ENCODE measurements around the gene KRTAP10-2. TPM values are rescaled to one million over a fixed set of nuclear protein-coding genes. Genes with fewer than 3 reads are reported as not detected.

Gene KRTAP10-2
- total and polyA plus RNA-seq, 2 experiments from 2014 or later = 0.24 TPM; not detected in 1

DNA sequence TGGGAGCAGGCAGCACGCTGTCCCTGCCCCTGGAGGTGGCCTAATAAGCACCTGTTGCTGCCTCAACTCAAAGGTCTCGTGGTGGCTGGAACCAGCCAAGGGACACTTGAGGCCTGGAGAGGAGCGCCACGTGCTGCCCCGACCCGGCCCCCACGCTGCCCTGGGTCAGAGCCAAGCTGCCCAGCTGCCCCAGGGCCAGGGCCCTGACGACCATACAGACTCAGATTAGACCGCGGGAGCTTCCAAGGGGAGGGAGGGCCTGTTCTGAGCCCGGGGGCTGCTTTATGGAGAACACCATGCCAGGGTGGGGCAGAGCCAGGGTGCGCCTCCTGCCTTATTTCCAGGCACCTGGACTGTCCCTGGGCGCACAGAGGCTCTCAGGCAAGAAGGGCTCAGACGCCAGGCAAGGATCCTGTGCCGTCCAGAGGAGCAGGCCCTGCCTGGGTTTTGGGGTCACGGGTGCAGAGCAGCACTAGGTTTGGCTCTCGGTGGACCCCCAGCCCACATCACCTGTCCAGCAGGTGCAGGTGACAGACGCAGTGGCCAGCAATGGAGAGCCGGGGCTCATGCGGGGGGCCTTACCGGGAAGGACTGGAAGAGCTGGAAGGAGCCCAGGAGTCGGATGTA, 29.9 kb downstream of the KRTAP10-2 start (continued):
- no peak for TF ChIP-seq REST (IDR thresholded peaks at IDR 0.05; ENCODE audit: unreplicated experiment)
- no peak for TF ChIP-seq ZNF331 (CRISPR knock-in tag; IDR thresholded peaks at IDR 0.05; ENCODE audit: low read depth)
- no peak for TF ChIP-seq EZH2 (IDR thresholded peaks at IDR 0.05; ENCODE audit: low read depth, unreplicated experiment)

DNA sequence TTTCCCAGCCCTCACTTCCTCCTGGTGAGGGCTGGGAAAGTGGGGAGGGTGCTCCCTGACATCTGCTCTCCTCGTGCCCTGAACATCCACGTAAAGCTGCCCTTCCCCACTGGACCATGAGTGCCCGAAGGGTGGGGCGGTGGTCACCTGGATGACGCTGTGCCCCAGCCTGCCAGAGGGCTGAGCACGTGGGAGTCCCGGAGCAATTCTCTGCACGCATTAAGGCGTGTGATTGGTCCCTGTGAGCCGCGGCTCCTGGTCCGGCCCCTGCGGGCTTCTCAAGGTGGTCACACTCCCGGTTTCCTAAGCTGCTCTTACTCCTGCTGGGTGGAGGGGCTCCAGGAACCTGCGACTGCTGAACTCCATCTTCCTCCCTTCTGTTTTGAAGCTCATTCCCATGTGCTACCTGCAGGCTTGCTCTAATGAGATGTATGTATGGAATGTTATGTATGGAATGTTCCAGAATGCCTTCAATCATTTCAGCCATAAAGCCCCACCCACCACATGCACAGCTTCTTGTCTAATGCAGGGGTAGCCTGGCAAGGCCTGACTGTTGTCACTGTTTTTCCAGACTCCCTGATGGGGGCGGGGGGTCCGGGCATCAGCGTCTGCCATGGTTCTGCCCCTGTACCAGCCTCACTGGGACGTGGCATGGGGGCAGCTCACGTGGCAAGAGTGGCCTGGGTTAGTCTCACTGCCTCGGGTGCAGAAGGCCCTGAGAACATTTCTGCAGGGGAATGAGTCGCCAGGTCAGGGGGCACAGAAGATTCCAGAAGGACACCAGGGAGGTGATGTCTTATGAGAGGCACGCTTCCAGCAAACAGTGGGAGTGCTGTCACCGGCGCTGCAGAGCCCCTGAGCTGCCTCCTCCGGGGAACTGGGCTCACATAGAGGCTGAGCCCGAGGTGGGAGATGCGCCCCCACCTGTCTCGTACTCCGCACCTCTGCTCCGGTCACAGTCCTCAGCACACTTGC, 30.7 kb downstream of the KRTAP10-2 start:
- Mint-ChIP-seq H3K9me3 (peaks cover 3% of the 10 kb centered on the region; the same call in 1 of the 3 replicates), H3K4me3 (no peak overlapping the region), H3K27ac (no peak overlapping the region), H3K4me1 (no peaks in the 10 kb centered on the region; the same call in 2 of the 3 replicates), H3K27me3 (ENCODE audit: insufficient read depth, low read depth, poor library complexity) (peaks cover 6% of the 10 kb centered on the region), H3K36me3 (ENCODE audit: low read depth) (peaks cover 4% of the 10 kb centered on the region; the same call in 1 of the 3 replicates)
- H4K20me1 ChIP-seq (replicated peaks; ENCODE audit: insufficient read depth) = no peaks in the 10 kb centered on the region
- H3K36me3 ChIP-seq (ENCODE audit: insufficient read depth) = no peaks in the 10 kb centered on the region
- DNase-seq (ENCODE audit: low spot score) (no peak), ATAC-seq (no peak; the same call in 2 of the 3 replicates)
- no peaks in the 10 kb centered on the region for H3K79me2 ChIP-seq (replicated peaks; ENCODE audit: insufficient read depth)
- H3K27ac ChIP-seq (ENCODE audit: low read depth) = no peak overlapping the region
- H3K4me3 ChIP-seq = no peak overlapping the region
- no peaks in the 10 kb centered on the region for H3K4me1 ChIP-seq (ENCODE audit: insufficient read depth)
- 0 out of 2 replicates have a peak, but pooled peaks cover 6% of the 10 kb centered on the region for H3K9me2 ChIP-seq (ENCODE audit: insufficient read depth)
- H3F3A ChIP-seq (replicated peaks; ENCODE audit: low read depth) = no peaks in the 10 kb centered on the region
- no peak overlapping the region for H2AFZ ChIP-seq
- H3K27me3 ChIP-seq (ENCODE audit: insufficient read depth) = no peaks in the 10 kb centered on the region
- no peak overlapping the region for H3K4me2 ChIP-seq
- TF ChIP-seq CTCF (conservative IDR thresholded peaks at IDR 0.05; ENCODE audit: low read depth in 2 of 2) = no peak
- no peak for TF ChIP-seq EZH2 (IDR thresholded peaks at IDR 0.05; ENCODE audit: low read depth, unreplicated experiment)
- no peak for TF ChIP-seq EZH2phosphoT487 (IDR thresholded peaks at IDR 0.05; ENCODE audit: unreplicated experiment)
- no peak for TF ChIP-seq ZNF114 (CRISPR knock-in tag; IDR thresholded peaks at IDR 0.05)
- no peak for TF ChIP-seq STAT1 (IDR thresholded peaks at IDR 0.05; ENCODE audit: unreplicated experiment)
- TF ChIP-seq ZNF331 (CRISPR knock-in tag; IDR thresholded peaks at IDR 0.05; ENCODE audit: low read depth) = no peak
- no peak for TF ChIP-seq NANOG (IDR thresholded peaks at IDR 0.05; ENCODE audit: borderline replicate concordance)
- no peak for TF ChIP-seq JUNB (IDR thresholded peaks at IDR 0.05; ENCODE audit: unreplicated experiment)
- TF ChIP-seq CREB1 (CRISPR knock-in tag; IDR thresholded peaks at IDR 0.05; ENCODE audit: low read depth) = no peak
- no peak for TF ChIP-seq ETS1 (IDR thresholded peaks at IDR 0.05)

Data from GM23338 (cell line).